ENCODE data around the gene CACNA2D4. TPM values are rescaled to one million over a fixed set of nuclear protein-coding genes. Genes with fewer than 3 reads are reported as not detected.

The CACNA2D4 gene
- total and polyA plus RNA-seq, 11 donors = 0.10 to 9.0 (median 1.2) TPM

DNA sequence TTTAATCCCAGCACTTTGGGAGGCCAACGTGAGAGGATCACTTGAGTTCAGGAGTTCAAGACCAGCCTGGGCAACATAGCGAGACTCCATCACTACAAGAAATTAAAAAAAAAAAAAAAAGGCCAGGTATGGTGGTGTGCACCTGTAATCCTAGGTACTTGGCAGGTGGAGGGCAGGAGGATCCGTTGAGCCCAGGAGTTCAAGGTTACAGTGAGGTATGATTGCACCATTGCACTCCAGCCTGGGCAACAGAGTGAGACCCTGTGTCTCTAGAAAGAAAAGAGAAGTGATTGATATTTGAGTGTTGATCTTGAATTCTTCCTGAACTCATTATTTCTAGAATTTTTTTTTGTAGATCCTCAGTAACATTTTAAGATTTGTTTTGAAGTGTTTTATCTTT, 168.2 kb downstream of the CACNA2D4 start:
- Histone ChIP-seq H3K27me3 (no peaks in the 10 kb centered on the region), H3K4me3 (no peak overlapping the region), H3K4me1 (peaks cover 0 to 10% (median 3%) of the 10 kb centered on the region in 12 donors), H3K36me3 (peaks cover 0 to 13% (median 4%) of the 10 kb centered on the region in 9 donors), H3K9me3 (peaks cover 0 to 24% (median 6%) of the 10 kb centered on the region in 12 donors), H3K27ac (no peak overlapping the region)
- 92 to 96% (median 96%) methylated on average over 3 of the region's 3 CpGs for WGBS, 4 donors
- TF ChIP-seq CTCF (IDR thresholded peaks at IDR 0.05) = no peak
- no peak for TF ChIP-seq POLR2A (IDR thresholded peaks at IDR 0.05)
- intact Hi-C loops (cut with DNase I) = loop anchor here in 1 of 10 donors (10.0 kb wide), 1 partner anchor 55 kb away; the partner anchor contains the start of gene ADIPOR2
- no peak for DNase-seq
- ATAC-seq = no peak

- Histone ChIP-seq H3K27ac (no peak overlapping the region), H3K27me3 (no peaks in the 10 kb centered on the region), H3K9me3 (peaks cover 0 to 24% (median 6%) of the 10 kb centered on the region in 12 donors), H3K4me3 (no peak overlapping the region), H3K4me1 (peaks cover 0 to 10% (median 3%) of the 10 kb centered on the region in 12 donors), H3K36me3 (peaks cover 0 to 7% (median 0%) of the 10 kb centered on the region in 9 donors)
- intact Hi-C loops (cut with DNase I) = no loop called here
- DNase-seq = no peak
- TF ChIP-seq POLR2A (IDR thresholded peaks at IDR 0.05) (no peak), CTCF (IDR thresholded peaks at IDR 0.05) (no peak)
- ATAC-seq = no peak
- WGBS, 4 donors = 91 to 96% (median 93%) methylated on average over 5 of the region's 5 CpGs
These were observed 169.4 kb downstream of the CACNA2D4 start for GRCh38 chr12:1749019-1749418.

DNA sequence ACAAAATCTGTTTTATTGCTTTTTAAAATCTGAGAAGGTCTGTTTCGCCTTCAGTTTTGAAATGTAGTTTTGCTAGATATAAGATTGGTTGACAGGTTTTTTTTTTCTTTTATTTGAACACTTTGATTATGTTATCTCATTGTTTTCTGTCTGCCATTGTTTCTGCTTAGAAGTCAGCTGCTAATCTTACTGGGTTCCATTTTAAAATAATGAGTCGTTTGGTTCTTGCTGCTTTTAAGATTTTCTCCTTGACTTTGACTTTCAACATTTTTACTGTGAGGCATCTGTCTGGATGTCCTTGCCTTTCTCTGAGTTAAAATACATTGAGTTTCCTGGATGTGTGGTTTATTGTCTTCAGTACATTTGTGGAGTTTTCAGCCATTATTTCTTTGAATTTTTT, 170.8 kb downstream of the CACNA2D4 start:
- peaks cover 0 to 24% (median 6%) of the 10 kb centered on the region in 12 donors for H3K9me3 ChIP-seq
- peaks cover 0 to 6% (median 0%) of the 10 kb centered on the region in 9 donors for H3K36me3 ChIP-seq
- peaks cover 0 to 10% (median 2%) of the 10 kb centered on the region in 12 donors for H3K4me1 ChIP-seq
- TF ChIP-seq CTCF (IDR thresholded peaks at IDR 0.05) (no peak), POLR2A (IDR thresholded peaks at IDR 0.05) (no peak)
- intact Hi-C loops (cut with DNase I) = no loop called here
- ATAC-seq = no peak
- H3K4me3 ChIP-seq = no peak overlapping the region
- DNase-seq = no peak
- 94 to 100% (median 98%) methylated on average over 2 of the region's 2 CpGs for WGBS, 4 donors
- H3K27ac ChIP-seq = no peak overlapping the region
- no peaks in the 10 kb centered on the region for H3K27me3 ChIP-seq

GRCh38 chr12:1744932-1745331, 173.5 kb downstream of the CACNA2D4 start:
- peaks cover 0 to 33% (median 13%) of the 10 kb centered on the region in 12 donors for H3K4me1 ChIP-seq
- H3K27me3 ChIP-seq = no peaks in the 10 kb centered on the region
- WGBS, 4 donors = 95 to 99% (median 97%) methylated on average over 2 of the region's 2 CpGs
- no peak overlapping the region for H3K4me3 ChIP-seq
- TF ChIP-seq POLR2A (IDR thresholded peaks at IDR 0.05) (no peak), CTCF (IDR thresholded peaks at IDR 0.05) (no peak)
- intact Hi-C loops (cut with DNase I) = no loop called here
- peaks cover 0 to 6% (median 0%) of the 10 kb centered on the region in 9 donors for H3K36me3 ChIP-seq
- ATAC-seq (no peak), DNase-seq (no peak)
- H3K27ac ChIP-seq = no peak overlapping the region
- peaks cover 0 to 24% (median 6%) of the 10 kb centered on the region in 12 donors for H3K9me3 ChIP-seq

Other genes with a start within 250 kb of the CACNA2D4 start
- gene ADIPOR2, start 227.6 kb downstream of the CACNA2D4 start, total RNA-seq = 10 to 100 TPM; 28.1 to 52.5 (median 36.7) TPM
- 10 to 100 TPM; 17.7 to 41.2 TPM for gene ADIPOR2, start 227.6 kb downstream of the CACNA2D4 start, polyA plus RNA-seq
- not detected for gene LRTM2, start 98.1 kb downstream of the CACNA2D4 start, total RNA-seq
- gene LRTM2, start 98.1 kb downstream of the CACNA2D4 start, polyA plus RNA-seq = not detected
- 1 to 10 TPM; 1.4 to 5.4 (median 2.4) TPM for gene DCP1B, start 85.8 kb upstream of the CACNA2D4 start, total RNA-seq
- gene DCP1B, start 85.8 kb upstream of the CACNA2D4 start, polyA plus RNA-seq = 1 to 10 TPM; 1.3 to 5.7 TPM
- 100 to 1,000 TPM in 8 of 9 donors, 10 to 100 TPM in 1; 77.6 to 196 (median 165) TPM for gene CACNA1C, start 134.3 kb upstream of the CACNA2D4 start, total RNA-seq
- gene CACNA1C, start 134.3 kb upstream of the CACNA2D4 start, polyA plus RNA-seq = 10 to 100 TPM; 41.9 to 68.2 TPM

Measured in heart left ventricle (tissue), 16 donors.